HUES64 (cell line): Measurements from ENCODE around the gene MEF2C.

Source experiments
- H3K27ac ChIP-seq: 2 replicates; pipeline ENCODE4 v1.7.0; 2013; ENCODE audit warnings: low read depth, low read length, inconsistent platforms
- H3K27me3 ChIP-seq: 2 replicates; pipeline ENCODE4 v1.6.1; 2013; ENCODE audit warnings: mild to moderate bottlenecking, low read length; ENCODE audit not compliant: insufficient read depth
- H3K36me3 ChIP-seq: 2 replicates; pipeline ENCODE4 v1.6.1; 2013; ENCODE audit warnings: mild to moderate bottlenecking, low read length; ENCODE audit not compliant: insufficient read depth
- H3K4me1 ChIP-seq: 2 replicates; pipeline ENCODE4 v1.6.1; 2013; ENCODE audit warnings: mild to moderate bottlenecking, low read length, moderate library complexity; ENCODE audit not compliant: insufficient read depth
- H3K4me3 ChIP-seq: 2 replicates; pipeline ENCODE4 v1.5.1; 2013; ENCODE audit warnings: mild to moderate bottlenecking, low read length, moderate library complexity
- H3K9ac ChIP-seq: 2 replicates; pipeline ENCODE4 v1.6.1; 2013; ENCODE audit warnings: mild to moderate bottlenecking, low read depth, low read length
- H3K9me3 ChIP-seq: 2 replicates; pipeline ENCODE4 v1.6.1; 2013; ENCODE audit warnings: low read depth, low read length; ENCODE audit not compliant: insufficient read depth
- WGBS: fragments of 150-250, 120-280 bp; methylation state at CpG from one replicate; pipeline ENCODE4 v1.1.7; 2013; ENCODE audit warnings: missing lambda C conversion rate; 5-methylcytosine and 5-hydroxymethylcytosine counted together

The MEF2C gene

DNA sequence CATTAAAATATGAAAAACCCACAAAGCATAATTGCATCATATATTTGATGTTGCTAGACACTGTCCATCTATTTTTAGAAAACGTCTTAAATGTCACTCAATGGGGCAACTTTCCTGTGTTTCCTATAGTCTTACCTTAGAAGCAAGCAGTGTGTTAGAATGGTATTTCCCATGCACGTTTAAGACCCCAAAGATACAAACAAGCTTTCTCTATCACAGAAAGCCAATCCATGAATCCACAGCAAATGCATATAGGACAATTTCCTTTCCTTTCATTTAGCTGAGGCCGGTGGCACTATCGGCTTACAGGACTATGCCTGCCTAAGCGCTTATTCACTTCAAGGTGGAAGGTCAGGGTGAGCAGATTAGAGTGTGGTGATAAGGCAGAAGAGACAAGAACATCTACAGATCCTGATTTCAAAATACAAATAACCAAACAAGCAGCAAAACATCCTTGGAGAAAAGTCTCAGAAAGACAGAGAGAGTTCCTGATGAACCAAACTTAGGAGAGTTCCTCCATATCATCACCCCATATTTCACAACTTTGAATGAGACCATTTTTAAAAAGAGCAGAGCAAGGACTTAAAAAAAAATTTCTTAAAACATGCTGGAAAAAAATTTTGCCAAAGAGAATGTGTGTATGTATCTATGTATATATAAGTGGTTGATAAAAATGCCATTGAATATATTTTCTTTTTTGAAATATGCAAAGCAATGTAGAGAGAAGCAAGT, 57.2 kb downstream of the MEF2C start:
- Histone ChIP-seq H3K36me3 (no peaks in the 10 kb centered on the region), H3K9me3 (no peaks in the 10 kb centered on the region), H3K4me1 (peaks cover 14% of the 10 kb centered on the region; the same call in 1 of the 2 replicates), H3K4me3 (no peak overlapping the region), H3K27me3 (no peaks in the 10 kb centered on the region), H3K27ac (no peak overlapping the region), H3K9ac (no peak overlapping the region)
- 76% methylated on average over 5 of the region's 5 CpGs for WGBS

DNA sequence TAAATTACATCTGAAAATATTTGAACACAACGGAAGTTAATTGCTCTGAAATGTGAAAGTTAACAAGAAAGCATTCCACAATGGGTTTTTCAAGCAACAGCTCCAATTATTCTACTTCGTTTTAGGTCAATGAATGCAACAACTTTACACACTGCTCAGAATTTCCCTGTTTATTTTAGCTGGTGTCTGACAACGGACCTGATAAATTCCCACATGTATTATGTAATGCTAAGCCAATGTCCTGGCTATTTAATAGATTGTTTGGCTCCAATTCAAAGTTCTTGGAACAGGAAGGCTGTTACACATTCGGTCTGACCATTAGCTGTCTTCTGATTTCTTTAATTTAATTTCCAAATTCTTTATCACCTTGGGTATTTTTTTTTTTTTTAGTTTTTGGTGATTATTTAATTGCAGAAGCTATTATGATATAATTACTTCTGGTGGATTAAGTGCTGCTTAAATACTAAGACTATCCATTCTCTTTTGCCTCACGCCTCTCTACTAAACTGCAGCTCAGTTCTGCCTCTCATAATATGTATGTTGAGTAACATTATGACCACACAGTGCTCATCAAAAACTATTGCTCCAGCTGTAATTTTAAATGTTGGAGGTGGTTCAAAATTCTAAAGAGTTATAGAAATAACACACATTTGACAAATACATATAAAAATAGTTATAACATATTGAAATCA, 57.9 kb downstream of the MEF2C start:
- Histone ChIP-seq H3K4me1 (peaks cover 14% of the 10 kb centered on the region; the same call in 1 of the 2 replicates), H3K27ac (no peak overlapping the region), H3K4me3 (no peak overlapping the region)

DNA sequence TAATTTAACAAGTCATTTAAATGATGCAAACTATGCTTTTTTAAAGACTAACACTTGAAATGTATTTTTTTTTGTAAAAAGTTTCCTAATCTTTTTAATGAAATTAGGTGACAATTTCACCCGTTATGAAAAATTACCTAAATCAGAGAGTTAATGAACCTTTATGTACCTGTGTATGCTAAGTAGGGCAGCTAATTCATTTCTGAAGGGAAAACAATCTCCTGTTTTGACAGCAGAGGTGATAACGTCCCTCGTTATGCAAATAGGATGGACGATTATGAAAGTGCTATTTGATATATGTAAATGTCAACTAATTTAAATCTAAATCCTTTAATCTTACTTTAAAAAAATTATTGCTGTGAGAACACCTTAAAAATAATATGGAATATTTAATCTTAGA, 58.8 kb downstream of the MEF2C start:
- 82% methylated on average over 3 of the region's 4 CpGs for WGBS
- Histone ChIP-seq H3K9me3 (no peaks in the 10 kb centered on the region), H3K4me1 (peaks cover 14% of the 10 kb centered on the region; the same call in 1 of the 2 replicates), H3K9ac (no peak overlapping the region), H3K27ac (no peak overlapping the region), H3K4me3 (no peak overlapping the region), H3K36me3 (no peaks in the 10 kb centered on the region), H3K27me3 (no peaks in the 10 kb centered on the region)

More for the DNA sequence above, 57.9 kb downstream of the MEF2C start:
- no peaks in the 10 kb centered on the region for H3K36me3 ChIP-seq
- no peaks in the 10 kb centered on the region for H3K27me3 ChIP-seq
- 87% methylated on average over 4 of the region's 5 CpGs for WGBS
- no peaks in the 10 kb centered on the region for H3K9me3 ChIP-seq
- no peak overlapping the region for H3K9ac ChIP-seq

DNA sequence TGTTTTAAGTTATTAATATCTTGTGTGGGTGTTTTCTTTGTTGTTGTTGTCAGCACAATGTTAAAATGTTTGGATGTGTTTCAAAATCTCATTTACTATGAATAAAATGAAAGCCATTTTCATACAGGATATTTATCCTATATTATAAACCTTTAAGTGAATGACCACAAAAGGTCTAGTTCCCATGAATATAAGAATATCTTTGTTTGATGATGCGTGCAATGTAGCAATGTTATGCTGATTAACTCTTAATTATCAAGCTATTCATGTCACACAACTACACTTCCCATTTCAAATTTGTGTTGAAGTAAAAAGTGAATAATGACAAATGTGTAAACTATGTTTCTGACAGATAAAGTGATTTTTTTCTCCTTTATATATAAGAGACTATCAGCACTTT, 59.8 kb downstream of the MEF2C start:
- peaks cover 14% of the 10 kb centered on the region; the same call in 1 of the 2 replicates for H3K4me1 ChIP-seq
- no peak overlapping the region for H3K4me3 ChIP-seq
- no peaks in the 10 kb centered on the region for H3K27me3 ChIP-seq
- no CpG with 5 or more reads among the region's 1 CpG for WGBS
- H3K9me3 ChIP-seq, result no peaks in the 10 kb centered on the region
- no peak overlapping the region for H3K27ac ChIP-seq
- no peak overlapping the region for H3K9ac ChIP-seq
- no peaks in the 10 kb centered on the region for H3K36me3 ChIP-seq

DNA sequence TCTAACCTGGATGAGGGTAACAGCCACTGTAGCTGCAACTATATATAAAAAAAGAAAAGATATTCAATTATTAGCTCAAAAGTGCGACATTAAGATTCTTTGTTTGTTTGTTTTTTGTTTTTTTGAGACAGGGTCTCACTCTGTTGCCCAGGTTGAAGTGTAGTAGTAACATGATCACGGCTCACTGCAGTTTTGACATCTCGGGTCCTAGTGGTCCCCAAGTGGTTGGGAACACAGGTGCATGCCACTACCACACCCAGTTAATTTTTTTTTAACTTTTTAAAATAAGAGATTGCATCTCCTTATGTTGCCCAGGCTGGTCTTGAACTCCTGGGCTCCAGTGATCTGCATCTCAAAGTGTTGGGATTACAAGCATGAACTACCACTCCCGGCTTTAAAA, 61.8 kb downstream of the MEF2C start:
- peaks cover under 1% of the 10 kb centered on the region; the same call in 1 of the 2 replicates for H3K4me1 ChIP-seq
- 93% methylated on average over 4 of the region's 4 CpGs for WGBS

DNA sequence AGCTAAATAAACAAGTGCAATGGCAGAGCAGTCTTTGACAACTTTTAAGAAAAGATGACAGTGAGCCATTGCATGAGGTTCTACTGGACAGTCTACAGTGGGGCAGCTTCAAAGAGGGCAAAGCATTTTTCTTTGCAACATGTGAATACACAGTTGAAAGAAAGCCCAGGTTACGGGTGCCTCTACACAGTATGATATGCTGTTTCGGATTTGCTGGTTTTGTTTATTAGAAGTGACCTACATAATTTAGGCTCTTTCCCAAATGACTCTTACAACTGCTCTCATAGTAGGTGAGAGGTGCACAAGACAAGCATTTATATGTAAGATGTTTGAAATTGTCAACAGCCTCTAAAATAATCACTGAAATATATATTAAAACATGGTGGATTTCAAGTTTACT, 62.4 kb downstream of the MEF2C start:
- H3K9ac ChIP-seq, result no peak overlapping the region
- WGBS, result 96% methylated on average over 2 of the region's 2 CpGs
- no peaks in the 10 kb centered on the region for H3K9me3 ChIP-seq
- peaks cover 7% of the 10 kb centered on the region for H3K4me1 ChIP-seq
- H3K4me3 ChIP-seq, result no peak overlapping the region
- H3K27ac ChIP-seq, result no peak overlapping the region
- no peaks in the 10 kb centered on the region for H3K36me3 ChIP-seq
- no peaks in the 10 kb centered on the region for H3K27me3 ChIP-seq

More for the DNA sequence above, 61.8 kb downstream of the MEF2C start:
- Histone ChIP-seq H3K9me3 (no peaks in the 10 kb centered on the region), H3K27me3 (no peaks in the 10 kb centered on the region), H3K9ac (no peak overlapping the region), H3K36me3 (no peaks in the 10 kb centered on the region), H3K4me3 (no peak overlapping the region), H3K27ac (no peak overlapping the region)

DNA sequence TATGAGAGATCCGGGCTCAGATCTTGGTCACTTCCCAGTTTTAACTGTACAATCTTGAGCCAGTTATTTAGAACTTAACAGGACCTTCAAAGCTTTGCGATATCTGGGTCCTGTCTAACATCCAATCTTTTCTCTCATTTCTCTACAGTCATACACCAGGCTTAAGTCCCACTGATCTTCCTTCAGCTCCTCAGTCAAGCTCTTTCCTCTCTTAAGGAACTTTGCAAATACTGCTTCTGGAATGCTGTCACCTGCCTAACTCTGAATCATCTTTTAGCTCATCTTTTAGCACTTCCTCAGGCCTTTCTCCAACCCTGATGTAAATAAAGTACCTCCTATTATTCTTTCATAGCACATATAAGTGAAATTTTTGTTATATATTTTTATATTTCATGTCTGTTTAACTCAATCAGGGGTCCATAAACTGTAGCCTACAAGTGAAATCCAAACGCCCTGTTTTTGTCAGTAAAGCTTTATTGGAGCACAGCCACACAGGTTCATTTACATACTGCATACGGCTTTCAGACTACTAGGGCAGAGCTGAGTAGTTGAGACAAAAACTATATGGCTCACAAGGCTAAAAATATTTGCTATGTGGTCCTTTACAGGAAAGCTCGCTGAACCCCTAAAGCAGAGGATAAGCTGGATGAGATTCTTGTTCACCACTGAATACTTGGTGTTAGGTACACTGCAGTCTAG, 63.5 kb downstream of the MEF2C start:
- no peak overlapping the region for H3K4me3 ChIP-seq
- no peaks in the 10 kb centered on the region for H3K9me3 ChIP-seq
- H3K27me3 ChIP-seq, result no peaks in the 10 kb centered on the region
- peaks cover 18% of the 10 kb centered on the region for H3K4me1 ChIP-seq
- 79% methylated on average over 5 of the region's 5 CpGs for WGBS
- H3K36me3 ChIP-seq, result no peaks in the 10 kb centered on the region
- no peak overlapping the region for H3K27ac ChIP-seq
- no peak overlapping the region for H3K9ac ChIP-seq

DNA sequence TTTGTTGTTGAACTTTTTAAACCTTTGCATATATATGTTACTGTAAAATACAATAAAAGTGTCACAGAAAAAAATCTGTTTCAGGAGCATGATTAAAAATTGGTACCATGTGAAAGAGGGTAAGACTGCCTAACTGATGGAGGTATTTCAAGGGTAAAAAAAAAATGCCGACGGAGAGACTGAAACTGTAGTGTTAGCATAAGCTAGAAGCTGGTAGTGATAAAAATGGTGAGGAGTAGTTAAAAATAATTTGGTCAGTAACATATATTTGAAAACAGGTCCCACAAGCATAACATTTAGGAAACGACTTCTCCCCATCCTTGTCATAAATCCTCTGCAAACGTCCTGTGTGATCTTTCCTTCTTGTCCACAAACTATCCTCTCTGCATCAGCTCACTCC, 64.7 kb downstream of the MEF2C start:
- H3K4me3 ChIP-seq, result no peak overlapping the region
- no peaks in the 10 kb centered on the region for H3K9me3 ChIP-seq
- H3K4me1 ChIP-seq, result peaks cover 23% of the 10 kb centered on the region
- 85% methylated on average over 4 of the region's 4 CpGs for WGBS
- no peak overlapping the region for H3K27ac ChIP-seq
- H3K27me3 ChIP-seq, result no peaks in the 10 kb centered on the region
- H3K36me3 ChIP-seq, result no peaks in the 10 kb centered on the region
- no peak overlapping the region for H3K9ac ChIP-seq

DNA sequence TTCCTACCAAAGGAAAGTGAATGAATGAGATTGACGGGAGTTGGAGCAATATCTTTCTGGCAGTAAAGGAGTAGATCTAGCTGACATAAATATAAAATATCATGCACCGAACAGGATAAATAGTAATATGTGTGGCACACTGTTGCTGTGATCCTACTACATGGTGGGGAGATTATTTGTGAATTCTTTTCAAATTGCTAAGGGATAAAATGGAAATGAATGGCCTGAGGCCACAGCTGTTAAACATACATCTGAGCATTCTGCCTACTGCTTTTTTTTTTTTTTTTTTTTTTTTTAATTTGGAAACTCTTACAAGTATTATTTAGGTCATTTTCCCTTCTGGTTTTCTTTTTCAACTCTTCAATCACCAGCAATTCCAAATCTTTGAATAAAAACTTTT, 66.8 kb downstream of the MEF2C start:
- Histone ChIP-seq H3K36me3 (no peaks in the 10 kb centered on the region), H3K27ac (no peak overlapping the region), H3K4me3 (no peak overlapping the region), H3K9me3 (no peaks in the 10 kb centered on the region), H3K9ac (no peak overlapping the region), H3K27me3 (no peaks in the 10 kb centered on the region), H3K4me1 (peaks cover 23% of the 10 kb centered on the region)
- WGBS, result 93% methylated on average over 2 of the region's 2 CpGs

DNA sequence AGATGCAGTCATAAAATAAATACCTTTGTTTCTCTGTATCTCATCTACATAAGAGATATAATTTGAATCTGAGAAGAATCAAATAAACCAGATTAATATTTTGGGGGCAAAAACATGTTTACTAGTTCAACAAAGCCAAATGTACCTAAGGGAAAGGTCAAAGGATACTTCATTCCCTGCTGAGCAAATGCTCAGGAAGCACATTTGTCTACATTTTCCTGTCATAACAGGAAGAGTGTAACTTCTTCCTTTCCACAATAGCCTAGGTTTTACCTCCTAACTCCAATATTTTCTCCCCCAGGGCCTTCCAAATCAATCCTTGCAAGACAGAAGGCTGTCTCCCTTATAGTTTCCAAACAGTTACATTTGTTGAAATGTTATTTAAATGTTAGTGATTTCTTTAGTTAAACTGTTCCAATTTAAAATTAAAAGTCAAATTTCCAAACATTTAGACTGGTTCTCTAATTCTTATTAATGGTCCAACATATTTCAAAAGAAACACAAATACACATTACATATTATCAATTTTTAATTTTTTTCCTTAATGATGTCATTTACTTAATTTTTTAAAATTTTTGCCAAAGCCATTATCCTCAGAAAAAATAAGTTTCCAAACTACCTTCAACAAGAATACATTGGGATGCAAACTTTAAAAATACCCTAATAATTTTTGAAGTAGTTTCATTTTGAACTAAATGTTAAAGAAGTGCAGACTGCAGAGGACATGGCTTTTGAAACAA, 67.8 kb downstream of the MEF2C start:
- H3K9ac ChIP-seq, result no peak overlapping the region
- no peaks in the 10 kb centered on the region for H3K27me3 ChIP-seq
- H3K4me3 ChIP-seq, result no peak overlapping the region
- peaks cover 23% of the 10 kb centered on the region for H3K4me1 ChIP-seq
- no peaks in the 10 kb centered on the region for H3K9me3 ChIP-seq
- H3K27ac ChIP-seq, result no peak overlapping the region; the same call in 1 of the 2 replicates
- H3K36me3 ChIP-seq, result no peaks in the 10 kb centered on the region
